OCI-LY1 (cell line): ENCODE measurements around the gene PLXNA1.

ENCODE experiments used
- EZH2 ChIP-seq: fragments of 200-600 bp; sonication (generic), shearing (Covaris generic); IDR thresholded peaks from 2 replicates; pipeline ENCODE4 v1.8.0; 2017; ENCODE audit warnings: borderline replicate concordance, mixed run types, mild to moderate bottlenecking, antibody characterized with exemption, low read length, moderate library complexity, mixed read lengths
- TF ChIP-seq, protein P1 (sequence below): fragments of 200-600 bp; sonication (generic), shearing (Covaris generic); IDR thresholded peaks from 2 replicates; pipeline ENCODE4 v1.5.1; 2017; ENCODE audit warnings: mild to moderate bottlenecking, antibody characterized with exemption, low read length, moderate library complexity, mixed read lengths

DNA sequence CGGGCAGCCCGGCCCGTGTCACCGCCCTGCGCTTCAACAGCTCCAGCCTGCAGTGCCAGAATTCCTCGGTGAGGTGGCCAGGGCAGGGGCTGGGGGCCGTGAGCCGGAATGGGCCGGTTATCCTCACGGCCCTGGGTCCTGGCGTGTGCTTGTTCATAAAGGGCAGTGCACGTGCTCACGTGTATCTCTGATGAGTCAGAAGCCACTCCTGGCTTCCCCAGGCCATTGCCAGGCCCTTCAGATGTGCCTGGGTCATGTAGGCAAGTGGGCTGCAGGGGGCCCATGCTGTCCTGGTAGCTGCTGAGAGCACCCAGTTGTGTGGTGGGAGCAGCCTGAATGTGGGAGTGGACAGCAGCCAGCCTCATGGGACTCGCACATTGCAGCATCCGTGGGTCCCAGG is 29.2 kb downstream of the PLXNA1 start:
- TF ChIP-seq, protein P1, sequence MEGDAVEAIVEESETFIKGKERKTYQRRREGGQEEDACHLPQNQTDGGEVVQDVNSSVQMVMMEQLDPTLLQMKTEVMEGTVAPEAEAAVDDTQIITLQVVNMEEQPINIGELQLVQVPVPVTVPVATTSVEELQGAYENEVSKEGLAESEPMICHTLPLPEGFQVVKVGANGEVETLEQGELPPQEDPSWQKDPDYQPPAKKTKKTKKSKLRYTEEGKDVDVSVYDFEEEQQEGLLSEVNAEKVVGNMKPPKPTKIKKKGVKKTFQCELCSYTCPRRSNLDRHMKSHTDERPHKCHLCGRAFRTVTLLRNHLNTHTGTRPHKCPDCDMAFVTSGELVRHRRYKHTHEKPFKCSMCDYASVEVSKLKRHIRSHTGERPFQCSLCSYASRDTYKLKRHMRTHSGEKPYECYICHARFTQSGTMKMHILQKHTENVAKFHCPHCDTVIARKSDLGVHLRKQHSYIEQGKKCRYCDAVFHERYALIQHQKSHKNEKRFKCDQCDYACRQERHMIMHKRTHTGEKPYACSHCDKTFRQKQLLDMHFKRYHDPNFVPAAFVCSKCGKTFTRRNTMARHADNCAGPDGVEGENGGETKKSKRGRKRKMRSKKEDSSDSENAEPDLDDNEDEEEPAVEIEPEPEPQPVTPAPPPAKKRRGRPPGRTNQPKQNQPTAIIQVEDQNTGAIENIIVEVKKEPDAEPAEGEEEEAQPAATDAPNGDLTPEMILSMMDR = no peak
- TF ChIP-seq EZH2 = no peak
